GM18868 (cell line): ENCODE results near the gene STX4.
A peak's percentile ranks its signal among the peaks of the same experiment; 100 is the strongest.

Experiments
- ATAC-seq: cut with Tn5 transposase; IDR thresholded peaks from one replicate; pipeline ENCODE4 v1.9.1; 2021; ENCODE audit warnings: mild to moderate bottlenecking, moderate library complexity; ENCODE audit not compliant: unreplicated experiment

STX4 gene

DNA sequence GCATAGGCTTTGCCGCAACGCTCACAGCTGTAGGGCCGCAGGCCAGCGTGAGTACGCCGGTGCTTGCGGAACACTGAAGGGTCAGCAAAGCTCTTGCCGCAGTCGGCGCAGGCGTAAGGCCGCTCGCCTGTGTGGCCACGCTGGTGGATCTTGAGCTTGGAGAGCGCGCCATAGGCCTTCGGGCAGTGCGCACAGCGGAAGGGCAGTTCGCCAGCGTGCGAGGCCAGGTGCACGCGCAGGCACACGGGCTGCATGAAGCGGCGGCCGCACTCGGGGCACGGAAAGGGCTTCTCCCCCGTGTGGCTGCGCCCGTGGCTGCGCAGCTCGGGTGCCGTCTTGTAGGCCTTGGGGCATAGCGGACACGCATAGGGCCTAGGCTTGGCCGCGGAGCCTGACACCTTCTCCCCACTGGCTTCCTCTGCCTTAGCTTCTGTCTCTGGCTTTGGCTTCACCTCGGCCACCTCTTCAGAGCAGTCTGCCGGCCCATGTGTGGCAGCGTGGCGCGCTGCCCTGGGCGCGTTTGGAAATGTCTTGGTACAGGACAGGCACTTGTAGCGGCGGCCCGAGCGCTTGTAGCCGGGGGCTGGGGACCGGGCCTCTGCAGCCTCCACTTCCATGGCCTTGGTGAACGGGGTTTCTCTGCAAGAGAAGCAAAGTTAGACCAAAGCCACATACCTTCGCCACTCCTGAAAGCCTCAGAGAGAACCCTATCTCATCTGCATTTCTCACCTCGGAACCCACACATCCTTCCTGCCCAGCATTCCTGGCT is 30.7 kb downstream of the STX4 start:
- ATAC-seq: no peak

GRCh38 chr16:31064882-31065461 is 31.6 kb downstream of the STX4 start:
- ATAC-seq: no peak

GRCh38 chr16:31067342-31067741 is 34.0 kb downstream of the STX4 start:
- no peak for ATAC-seq

DNA sequence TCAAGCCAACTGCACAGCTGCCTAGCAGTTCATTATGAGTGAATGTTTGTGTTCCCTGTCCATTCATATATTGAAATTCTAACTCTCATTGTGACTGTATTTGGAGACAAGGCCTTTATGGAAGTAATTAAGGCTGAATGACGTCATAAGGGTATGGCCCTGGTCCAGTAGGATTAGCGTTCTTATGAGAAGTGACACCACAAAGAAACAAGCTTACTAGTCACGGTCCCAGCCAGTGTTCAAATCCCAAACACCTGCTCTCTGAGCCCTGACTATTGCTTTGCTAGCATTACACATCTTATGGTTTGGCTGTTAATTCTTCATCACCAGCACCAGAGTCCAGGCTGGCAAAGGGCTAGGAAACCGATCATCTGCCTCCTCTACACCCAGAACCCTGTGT is 38.5 kb downstream of the STX4 start:
- no peak for ATAC-seq

- ATAC-seq: no peak
Measured at GRCh38 chr16:31072540-31073141, 39.3 kb downstream of the STX4 start.

DNA sequence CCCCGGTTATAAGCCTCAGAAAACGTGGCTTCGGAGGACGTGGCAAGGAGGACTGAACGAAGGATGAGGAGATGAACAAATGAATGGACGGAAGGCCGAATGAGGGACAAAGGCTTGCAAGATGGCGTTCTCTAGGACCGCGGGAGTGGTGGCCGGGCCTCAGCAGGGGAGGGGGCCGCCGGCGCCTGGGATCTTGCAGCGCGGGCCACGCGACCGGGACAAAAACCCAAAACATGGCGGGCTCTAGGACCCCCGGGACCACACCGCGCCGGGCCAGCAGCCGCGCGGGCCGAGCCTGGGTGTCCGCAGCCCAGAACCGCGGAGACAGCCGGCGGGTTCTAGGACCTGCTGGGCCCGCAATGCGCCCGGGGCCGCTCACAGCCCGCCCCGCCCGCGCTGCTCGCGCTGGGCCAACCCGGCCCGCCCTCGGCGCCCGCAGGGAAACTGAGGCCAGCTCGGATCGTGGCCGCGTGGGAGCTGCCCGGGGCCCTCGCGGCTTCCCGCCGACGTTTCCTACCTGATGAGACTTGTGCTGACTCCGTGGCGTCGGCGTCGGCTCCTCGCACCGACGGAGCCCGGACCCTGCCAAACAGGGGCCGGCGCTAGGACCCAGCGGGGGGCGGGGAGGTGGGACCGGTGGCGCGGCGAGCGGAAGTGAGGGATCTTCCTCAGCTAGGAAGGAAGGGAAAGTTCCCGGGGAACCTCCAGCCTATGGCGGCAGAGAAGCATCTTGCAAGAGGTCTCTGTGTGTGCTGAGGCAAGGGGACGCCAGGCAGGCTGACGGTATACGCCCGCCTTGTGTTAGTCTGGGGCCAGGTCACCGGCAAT is 40.0 kb downstream of the STX4 start:
- ATAC-seq: peak; percentile 51

DNA sequence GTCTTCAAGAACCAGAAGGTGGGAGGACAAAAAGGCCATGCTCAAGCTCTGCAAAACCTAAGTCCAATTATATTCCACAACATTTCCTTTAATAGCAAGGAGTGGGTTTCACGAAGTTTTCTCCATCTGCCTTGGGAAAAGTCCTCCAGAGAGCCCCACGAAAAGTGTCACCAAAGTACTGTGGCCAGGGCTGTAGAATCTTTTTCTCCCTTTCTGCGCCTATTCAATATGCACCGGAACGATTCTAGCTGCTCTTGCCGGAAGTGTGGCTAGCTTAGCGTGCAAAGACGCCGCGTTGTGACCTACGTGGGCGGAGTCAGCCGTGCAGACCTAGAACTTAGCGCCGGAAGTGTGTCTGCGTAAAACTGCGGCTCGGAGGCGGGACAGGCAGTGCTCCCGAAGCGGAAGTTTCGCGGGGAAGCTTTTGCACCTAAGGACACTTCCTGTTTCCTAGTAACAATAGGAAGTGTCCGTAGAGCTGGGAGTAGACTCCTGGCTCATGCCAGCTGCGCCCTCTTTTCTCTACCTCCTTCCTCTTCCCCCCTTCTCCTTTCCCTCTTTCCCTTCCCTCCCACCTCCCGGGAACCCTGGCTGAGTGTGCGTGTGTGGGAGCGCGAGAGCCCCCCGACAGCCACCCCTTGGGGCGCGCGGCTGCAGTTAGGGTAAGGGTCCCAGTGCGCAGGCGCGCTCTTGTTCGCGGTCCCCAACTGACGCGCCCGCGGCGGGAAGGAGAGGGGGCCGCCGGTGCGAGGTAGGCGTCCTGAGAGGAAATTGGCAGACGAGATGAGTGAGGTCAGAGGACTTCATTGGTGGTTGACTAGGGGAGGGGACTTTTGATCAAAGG is 40.8 kb downstream of the STX4 start, which contains the start of the genes ZNF646 and ZNF668:
ZNF646 (plus strand) TSS at position 453 of the 844 bp plus-strand sequence. CDS start 1,903 bp downstream, outside the sequence.
ZNF668 (minus strand) TSS at position 271 of the 844 bp plus-strand sequence. CDS start 9,781 bp downstream, outside the sequence.
- ATAC-seq: peak; percentile 62

DNA sequence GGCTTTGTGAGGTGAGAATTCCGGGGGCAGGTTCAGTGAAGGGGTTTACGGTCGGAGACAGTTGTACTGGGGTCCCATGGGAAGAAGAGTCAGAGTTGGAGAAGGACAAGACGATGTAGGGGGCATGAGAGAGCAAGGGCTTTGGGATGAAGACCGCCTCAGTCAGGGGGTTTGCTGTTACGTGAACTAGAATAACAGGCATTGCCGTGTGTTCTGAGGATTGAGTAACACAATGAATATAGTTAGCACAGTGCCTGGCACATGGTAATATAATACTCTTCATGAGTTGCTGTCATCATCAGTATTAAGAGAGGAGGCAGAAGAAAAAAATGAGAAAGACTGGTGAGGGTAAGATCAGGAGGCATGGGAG is 41.4 kb downstream of the STX4 start:
- ATAC-seq: no peak

DNA sequence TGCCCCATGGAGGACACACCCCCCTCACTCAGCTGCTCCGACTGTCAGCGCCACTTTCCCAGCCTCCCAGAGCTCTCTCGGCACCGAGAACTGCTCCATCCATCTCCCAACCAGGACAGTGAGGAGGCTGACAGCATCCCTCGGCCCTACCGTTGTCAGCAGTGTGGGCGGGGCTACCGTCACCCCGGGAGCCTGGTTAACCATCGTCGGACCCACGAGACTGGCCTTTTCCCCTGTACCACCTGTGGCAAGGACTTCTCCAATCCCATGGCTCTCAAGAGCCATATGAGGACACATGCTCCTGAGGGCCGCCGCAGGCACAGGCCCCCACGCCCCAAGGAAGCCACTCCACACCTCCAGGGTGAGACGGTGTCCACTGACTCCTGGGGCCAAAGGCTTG is 43.0 kb downstream of the STX4 start:
- no peak for ATAC-seq

- no peak for ATAC-seq
Measured at GRCh38 chr16:31077024-31077423, 43.7 kb downstream of the STX4 start.

GRCh38 chr16:31077592-31078396 is 44.4 kb downstream of the STX4 start:
- no peak for ATAC-seq

DNA sequence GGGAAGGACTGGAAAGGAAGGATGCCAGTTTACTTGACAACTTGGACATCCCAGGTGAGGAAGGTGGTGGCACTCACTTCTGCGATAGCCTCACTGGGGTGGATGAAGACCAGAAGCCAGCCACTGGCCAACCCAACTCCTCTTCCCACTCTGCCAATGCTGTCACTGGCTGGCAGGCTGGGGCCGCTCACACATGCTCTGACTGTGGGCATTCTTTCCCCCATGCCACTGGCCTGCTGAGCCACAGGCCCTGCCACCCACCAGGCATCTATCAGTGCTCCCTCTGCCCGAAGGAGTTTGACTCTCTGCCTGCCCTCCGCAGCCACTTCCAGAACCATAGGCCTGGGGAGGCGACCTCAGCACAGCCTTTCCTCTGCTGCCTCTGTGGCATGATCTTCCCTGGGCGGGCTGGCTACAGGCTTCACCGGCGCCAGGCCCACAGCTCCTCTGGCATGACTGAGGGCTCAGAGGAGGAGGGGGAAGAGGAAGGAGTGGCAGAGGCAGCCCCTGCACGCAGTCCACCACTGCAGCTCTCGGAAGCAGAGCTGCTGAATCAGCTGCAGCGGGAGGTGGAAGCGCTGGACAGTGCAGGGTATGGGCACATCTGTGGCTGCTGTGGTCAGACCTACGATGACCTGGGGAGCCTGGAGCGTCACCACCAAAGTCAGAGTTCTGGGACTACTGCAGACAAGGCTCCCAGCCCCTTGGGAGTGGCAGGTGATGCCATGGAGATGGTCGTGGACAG is 45.4 kb downstream of the STX4 start:
- ATAC-seq: no peak

- ATAC-seq: no peak
Measured at GRCh38 chr16:31079342-31079944, 46.1 kb downstream of the STX4 start.

DNA sequence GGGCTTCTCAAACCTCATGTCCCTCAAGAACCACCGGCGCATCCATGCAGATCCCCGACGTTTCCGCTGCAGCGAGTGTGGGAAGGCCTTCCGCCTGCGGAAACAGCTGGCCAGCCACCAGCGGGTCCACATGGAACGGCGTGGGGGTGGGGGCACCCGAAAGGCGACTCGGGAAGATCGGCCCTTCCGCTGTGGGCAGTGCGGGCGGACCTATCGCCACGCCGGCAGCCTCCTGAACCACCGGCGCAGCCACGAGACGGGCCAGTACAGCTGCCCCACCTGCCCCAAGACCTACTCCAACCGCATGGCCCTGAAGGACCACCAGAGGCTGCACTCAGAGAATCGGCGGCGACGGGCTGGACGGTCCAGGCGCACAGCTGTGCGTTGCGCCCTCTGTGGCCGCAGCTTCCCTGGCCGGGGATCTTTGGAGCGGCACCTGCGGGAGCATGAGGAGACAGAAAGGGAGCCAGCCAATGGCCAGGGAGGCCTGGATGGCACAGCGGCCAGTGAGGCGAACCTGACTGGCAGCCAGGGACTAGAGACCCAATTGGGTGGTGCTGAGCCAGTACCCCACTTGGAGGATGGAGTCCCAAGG is 46.8 kb downstream of the STX4 start:
- ATAC-seq: no peak

GRCh38 chr16:31080756-31081419 is 47.5 kb downstream of the STX4 start:
- no peak for ATAC-seq

DNA sequence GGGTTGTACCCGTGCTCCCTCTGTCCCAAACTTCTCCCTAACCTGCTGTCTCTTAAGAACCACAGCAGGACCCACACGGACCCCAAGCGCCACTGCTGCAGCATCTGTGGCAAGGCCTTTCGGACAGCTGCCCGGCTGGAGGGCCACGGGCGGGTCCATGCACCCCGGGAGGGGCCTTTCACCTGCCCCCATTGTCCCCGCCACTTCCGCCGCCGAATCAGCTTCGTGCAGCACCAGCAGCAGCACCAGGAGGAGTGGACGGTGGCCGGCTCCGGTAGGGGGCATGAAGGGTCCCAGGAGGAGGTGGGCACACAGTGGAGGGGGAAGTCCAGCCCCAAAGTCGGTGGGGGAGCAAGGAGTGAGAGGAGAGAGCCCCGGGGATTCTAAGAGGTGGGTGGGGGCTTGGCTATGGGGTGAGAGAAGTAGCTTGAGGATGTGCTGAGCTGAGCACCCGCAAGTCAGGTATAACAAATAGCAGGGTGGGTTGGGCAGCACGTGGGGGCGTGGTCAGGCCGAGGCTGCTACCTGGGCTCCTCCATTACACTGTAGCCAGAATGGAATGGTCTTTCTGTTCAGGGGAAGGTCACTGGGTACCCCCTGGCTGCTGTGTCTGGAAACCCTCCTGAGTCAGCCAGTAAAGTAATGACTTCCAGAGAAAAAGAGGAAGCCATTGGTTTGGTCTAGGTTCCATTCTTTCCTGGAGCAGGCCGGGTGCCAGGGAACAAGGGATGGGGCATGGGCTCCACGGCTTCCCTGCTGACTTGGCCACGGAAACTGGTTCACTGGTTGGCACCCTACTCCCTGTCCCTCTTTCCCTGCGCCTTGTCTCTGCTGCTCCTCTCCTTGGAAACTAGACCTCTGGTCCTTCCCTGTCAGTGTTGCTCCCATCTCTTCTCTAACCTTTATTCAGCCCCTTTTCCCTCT is 48.3 kb downstream of the STX4 start:
- no peak for ATAC-seq
